Naive B cell (primary cell): ENCODE measurements around the gene SUDS3. TPM values are rescaled to one million over a fixed set of nuclear protein-coding genes. Genes with fewer than 3 reads are reported as not detected.
"Not testable (repeated sequence)": the region's sequence is repeated elsewhere in the genome, so short reads cannot be mapped to it uniquely, and the experiment has no call there.

ENCODE experiments used
- ATAC-seq, 2 donors: fragments of 150-1000 bp; cut with Tn5 transposase; 2 replicates each; pipeline ENCODE4 v1.10.0; 2021; ENCODE audit warnings: low read depth in 2 of 2, mild to moderate bottlenecking in 2 of 2, moderate library complexity in 2 of 2
- DNase-seq: peaks from one replicate; pipeline ENCODE4 v3.0.0; 2022
- H3K27ac Mint-ChIP-seq, 6 donors: one replicate each; pipeline ENCODE4 v1.8.0; 2020 to 2022; ENCODE audit warnings: mild to moderate bottlenecking in 6 of 6, mixed read lengths in 6 of 6, moderate library complexity in 5 of 6, inconsistent platforms in 2 of 6
- H3K27me3 Mint-ChIP-seq, 3 donors: one replicate each; pipeline ENCODE4 v1.8.0; 2021 to 2022; ENCODE audit warnings: mixed read lengths in 3 of 3, mild to moderate bottlenecking in 1 of 3
- H3K36me3 Mint-ChIP-seq, 2 donors: one replicate each; pipeline ENCODE4 v1.8.0; 2020 to 2022; ENCODE audit warnings: mixed read lengths in 2 of 2, inconsistent platforms in 1 of 2, mild to moderate bottlenecking in 1 of 2
- H3K4me1 Mint-ChIP-seq, 3 donors: one replicate each; pipeline ENCODE4 v1.8.0; 2020 to 2022; ENCODE audit warnings: mixed read lengths in 3 of 3, inconsistent platforms in 1 of 3, mild to moderate bottlenecking in 1 of 3, moderate library complexity in 1 of 3
- H3K4me3 Mint-ChIP-seq, 8 donors: one replicate each; pipeline ENCODE4 v1.8.0; 2020 to 2022; ENCODE audit warnings: mild to moderate bottlenecking in 8 of 8, mixed read lengths in 8 of 8, moderate library complexity in 8 of 8, inconsistent platforms in 2 of 8
- H3K9me3 Mint-ChIP-seq, 7 donors: one replicate each; pipeline ENCODE4 v1.8.0; 2020 to 2022; ENCODE audit warnings: mixed read lengths in 7 of 7, mild to moderate bottlenecking in 5 of 7, inconsistent platforms in 2 of 7, moderate library complexity in 1 of 7
- polyA plus RNA-seq, 6 donors: library from polyadenylated mRNA; unstranded; fragments of 300-500 nt; fragmentation: Illumina TruSeq; gene quantifications; one replicate each; pipeline ENCODE4 v1.2.3, GENCODE V29; 2021; ENCODE audit warnings: low read depth in 6 of 6

The SUDS3 gene
- polyA plus RNA-seq, 6 donors from 2014 or later: 17.2 to 26.0 (median 20.1) TPM

- Mint-ChIP-seq H3K27me3 (no peaks in the 10 kb centered on the region), H3K27ac (peak overlapping the region in 5 of 6 donors; percentile 4 to 64 (median 39)), H3K9me3 (no peaks in the 10 kb centered on the region), H3K4me3 (peak overlapping the region in 2 of 8 donors; percentile 25 to 70), H3K36me3 (no peaks in the 10 kb centered on the region), H3K4me1 (peaks cover 25 to 63% (median 50%) of the 10 kb centered on the region in 3 donors)
- ATAC-seq: no peak
- no peak for DNase-seq
Observed at GRCh38 chr12:118345355-118345754, 31.0 kb upstream of the SUDS3 start.

GRCh38 chr12:118346895-118347294, 29.5 kb upstream of the SUDS3 start:
- peak; percentile 43 for DNase-seq
- no peaks in the 10 kb centered on the region for H3K9me3 Mint-ChIP-seq
- no peaks in the 10 kb centered on the region for H3K36me3 Mint-ChIP-seq
- H3K27ac Mint-ChIP-seq: peak overlapping the region; percentile 47 to 99 (median 92)
- H3K27me3 Mint-ChIP-seq: no peaks in the 10 kb centered on the region
- peaks cover 25 to 69% (median 50%) of the 10 kb centered on the region in 3 donors for H3K4me1 Mint-ChIP-seq
- peak; percentile 99 for ATAC-seq
- H3K4me3 Mint-ChIP-seq: peak overlapping the region; percentile 14 to 72 (median 48)

- Mint-ChIP-seq H3K36me3 (peaks cover 0 to 1% of the 10 kb centered on the region in 2 donors), H3K9me3 (no peaks in the 10 kb centered on the region), H3K27me3 (no peaks in the 10 kb centered on the region), H3K27ac (peak overlapping the region; percentile 37 to 96 (median 82)), H3K4me3 (peak overlapping the region in 4 of 8 donors; percentile 25 to 66 (median 48)), H3K4me1 (peaks cover 25 to 59% (median 46%) of the 10 kb centered on the region in 3 donors)
- ATAC-seq: no peak
- no peak for DNase-seq
Observed at GRCh38 chr12:118347916-118348315, 28.4 kb upstream of the SUDS3 start.

GRCh38 chr12:118350908-118351559, 25.3 kb upstream of the SUDS3 start:
- Mint-ChIP-seq H3K36me3 (peaks cover 7 to 17% of the 10 kb centered on the region in 2 donors), H3K4me1 (peaks cover 29 to 60% (median 48%) of the 10 kb centered on the region in 3 donors), H3K27me3 (no peaks in the 10 kb centered on the region), H3K9me3 (peaks cover 0 to 7% (median 2%) of the 10 kb centered on the region in 7 donors), H3K27ac (no peak overlapping the region), H3K4me3 (no peak overlapping the region)
- no peak for DNase-seq
- ATAC-seq: no peak

GRCh38 chr12:118353721-118354120, 22.6 kb upstream of the SUDS3 start:
- no peak for ATAC-seq
- no peak for DNase-seq
- Mint-ChIP-seq H3K27me3 (no peaks in the 10 kb centered on the region), H3K4me1 (peaks cover 27 to 60% (median 46%) of the 10 kb centered on the region in 3 donors), H3K9me3 (peaks cover 0 to 7% (median 2%) of the 10 kb centered on the region in 7 donors), H3K27ac (peak overlapping the region in 2 of 6 donors; percentile 0 to 51), H3K36me3 (peaks cover 7 to 17% of the 10 kb centered on the region in 2 donors), H3K4me3 (peak overlapping the region in 4 of 8 donors; percentile 31 to 50 (median 44))

GRCh38 chr12:118354503-118354902, 21.9 kb upstream of the SUDS3 start:
- Mint-ChIP-seq H3K27ac (peak overlapping the region in 3 of 6 donors; percentile 18 to 65 (median 53)), H3K4me1 (peaks cover 35 to 63% (median 51%) of the 10 kb centered on the region in 3 donors), H3K36me3 (peaks cover 7 to 17% of the 10 kb centered on the region in 2 donors), H3K4me3 (peak overlapping the region in 3 of 8 donors; percentile 22 to 56 (median 50))
- H3K9me3 Mint-ChIP-seq, H3K27me3 Mint-ChIP-seq, DNase-seq, ATAC-seq: not testable (repeated sequence)

- peak overlapping the region in 2 of 8 donors; percentile 22 to 56 for H3K4me3 Mint-ChIP-seq
- DNase-seq: no peak
- no peak for ATAC-seq
- H3K27ac Mint-ChIP-seq: peak overlapping the region in 4 of 6 donors; percentile 18 to 65 (median 38)
- H3K9me3 Mint-ChIP-seq: peaks cover 0 to 7% (median 2%) of the 10 kb centered on the region in 7 donors
- no peaks in the 10 kb centered on the region for H3K27me3 Mint-ChIP-seq
- H3K36me3 Mint-ChIP-seq: peaks cover 7 to 17% of the 10 kb centered on the region in 2 donors
- H3K4me1 Mint-ChIP-seq: peaks cover 39 to 67% (median 55%) of the 10 kb centered on the region in 3 donors
Observed at GRCh38 chr12:118354903-118355302, 21.5 kb upstream of the SUDS3 start.

- ATAC-seq (no peak), DNase-seq (no peak)
- peaks cover 0 to 7% (median 2%) of the 10 kb centered on the region in 7 donors for H3K9me3 Mint-ChIP-seq
- H3K4me3 Mint-ChIP-seq: peak overlapping the region in 1 of 8 donors; percentile 42
- H3K27me3 Mint-ChIP-seq: no peaks in the 10 kb centered on the region
- H3K27ac Mint-ChIP-seq: no peak overlapping the region
- H3K36me3 Mint-ChIP-seq: peaks cover 7 to 17% of the 10 kb centered on the region in 2 donors
- H3K4me1 Mint-ChIP-seq: peaks cover 39 to 63% (median 51%) of the 10 kb centered on the region in 3 donors
Observed at GRCh38 chr12:118355843-118356242, 20.5 kb upstream of the SUDS3 start.

GRCh38 chr12:118356809-118357256, 19.5 kb upstream of the SUDS3 start:
- Mint-ChIP-seq H3K9me3 (peaks cover 0 to 7% (median 2%) of the 10 kb centered on the region in 7 donors), H3K4me3 (peak overlapping the region in 7 of 8 donors; percentile 35 to 95 (median 92)), H3K4me1 (peaks cover 39 to 61% (median 51%) of the 10 kb centered on the region in 3 donors), H3K36me3 (peaks cover 7 to 17% of the 10 kb centered on the region in 2 donors), H3K27me3 (no peaks in the 10 kb centered on the region), H3K27ac (peak overlapping the region in 5 of 6 donors; percentile 65 to 94 (median 91))
- DNase-seq (no peak), ATAC-seq (no peak)

GRCh38 chr12:118357257-118358007, 18.9 kb upstream of the SUDS3 start:
- Mint-ChIP-seq H3K4me3 (peak overlapping the region; percentile 35 to 95 (median 90)), H3K9me3 (peaks cover 0 to 7% (median 2%) of the 10 kb centered on the region in 7 donors), H3K27me3 (no peaks in the 10 kb centered on the region), H3K27ac (peak overlapping the region; percentile 42 to 94 (median 87)), H3K36me3 (peaks cover 7 to 17% of the 10 kb centered on the region in 2 donors), H3K4me1 (peaks cover 39 to 61% (median 51%) of the 10 kb centered on the region in 3 donors)
- ATAC-seq (peak; percentile 80 to 81), DNase-seq (peak; percentile 61)

GRCh38 chr12:118358008-118358359, 18.4 kb upstream of the SUDS3 start:
- Mint-ChIP-seq H3K36me3 (peaks cover 7 to 15% of the 10 kb centered on the region in 2 donors), H3K4me3 (peak overlapping the region; percentile 35 to 95 (median 90)), H3K27ac (peak overlapping the region in 3 of 6 donors; percentile 65 to 92 (median 83)), H3K4me1 (peaks cover 39 to 60% (median 46%) of the 10 kb centered on the region in 3 donors), H3K9me3 (peaks cover 0 to 7% (median 2%) of the 10 kb centered on the region in 7 donors), H3K27me3 (no peaks in the 10 kb centered on the region)
- ATAC-seq (no peak), DNase-seq (no peak)

GRCh38 chr12:118358612-118359540, 17.5 kb upstream of the SUDS3 start:
- no peak for DNase-seq
- H3K9me3 Mint-ChIP-seq: peaks cover 0 to 7% (median 2%) of the 10 kb centered on the region in 7 donors
- H3K27ac Mint-ChIP-seq: peak overlapping the region; percentile 75 to 95 (median 84)
- H3K4me1 Mint-ChIP-seq: peaks cover 37 to 54% (median 39%) of the 10 kb centered on the region in 3 donors
- peak; percentile 51 to 53 for ATAC-seq
- peaks cover 7 to 9% of the 10 kb centered on the region in 2 donors for H3K36me3 Mint-ChIP-seq
- H3K27me3 Mint-ChIP-seq: no peaks in the 10 kb centered on the region
- peak overlapping the region; percentile 87 to 95 (median 92) for H3K4me3 Mint-ChIP-seq
